HepG2 (cell line): ENCODE results near the gene GNA15. TPM values are rescaled to one million over a fixed set of nuclear protein-coding genes. Genes with fewer than 3 reads are reported as not detected.

ENCODE experiments used
- DMAP1 ChIP-seq: IDR thresholded peaks from 2 replicates; pipeline ENCODE4 v1.6.1; 2016
- KIAA2018 ChIP-seq: sonication (generic); formaldehyde crosslinking; IDR thresholded peaks from 2 replicates; pipeline ENCODE4 v1.5.0; 2020; ENCODE audit warnings: mild to moderate bottlenecking, missing genetic modification reagents, borderline replicate concordance
- SALL1 ChIP-seq: sonication (generic); formaldehyde crosslinking; IDR thresholded peaks from 2 replicates; pipeline ENCODE4 v1.8.0; 2022; ENCODE audit warnings: mild to moderate bottlenecking, missing genetic modification reagents
- SMARCE1 ChIP-seq: fragments of 450-650 bp; IDR thresholded peaks from 2 replicates; pipeline ENCODE4 v1.6.1; 2017; ENCODE audit warnings: borderline replicate concordance
- ZNF142 ChIP-seq: sonication (generic); formaldehyde crosslinking; IDR thresholded peaks from 2 replicates; pipeline ENCODE4 v1.4.0; 2020; ENCODE audit warnings: missing genetic modification reagents
- ZNF317 ChIP-seq: sonication (generic); formaldehyde crosslinking; IDR thresholded peaks from 2 replicates; pipeline ENCODE4 v1.5.0; 2020; ENCODE audit warnings: mild to moderate bottlenecking, missing genetic modification reagents
- ZNF512B ChIP-seq: sonication (generic); formaldehyde crosslinking; IDR thresholded peaks from 2 replicates; pipeline ENCODE4 v1.5.1; 2020; ENCODE audit warnings: missing genetic modification reagents, mild to moderate bottlenecking, borderline replicate concordance
- ZNF598 ChIP-seq: sonication (generic); formaldehyde crosslinking; IDR thresholded peaks from 2 replicates; pipeline ENCODE4 v1.5.1; 2020; ENCODE audit warnings: mild to moderate bottlenecking, missing genetic modification reagents, borderline replicate concordance
- ZNF770 ChIP-seq: sonication (generic); formaldehyde crosslinking; IDR thresholded peaks from 2 replicates; pipeline ENCODE4 v1.5.0; 2020; ENCODE audit warnings: mild to moderate bottlenecking, missing genetic modification reagents
- polyA plus RNA-seq, 8 experiments: library from polyadenylated mRNA; depleted of rRNA in 3 of 8; stranded (reverse) in 7 of 8; unstranded in 1 of 8; fragments of >200 nt; fragmentation: Illumina TruSeq in 4 of 8; extraction: Trizol in 4 of 8; gene quantifications; 2 replicates each; pipeline versions ENCODE4 v1.2.1 to v1.2.3, GENCODE V29; 2011 to 2016; ENCODE audit warnings: low read depth in 4 of 8, missing spikeins in 1 of 8, mixed read lengths in 1 of 8; ENCODE audit not compliant: insufficient read depth in 1 of 8
- total RNA-seq, 5 experiments: library from RNA; depleted of rRNA; stranded (reverse); fragments of >200 nt; fragmentation: Illumina TruSeq; extraction: Trizol; gene quantifications; 2 replicates each; pipeline ENCODE4 v1.2.3, GENCODE V29; 2016; ENCODE audit warnings: low read depth in 1 of 5

GNA15 gene
- total and polyA plus RNA-seq, 2 of the 13 experiments (the other 11 are each of a cell fraction or from before 2014, with no cell fraction given): not detected

- TF ChIP-seq ZNF512B (no peak), ZNF770 (CRISPR knock-in tag) (no peak), KIAA2018 (CRISPR knock-in tag) (no peak), SMARCE1 (no peak), ZNF142 (CRISPR knock-in tag) (no peak), ZNF317 (CRISPR knock-in tag) (no peak), SALL1 (CRISPR knock-in tag) (no peak), ZNF598 (CRISPR knock-in tag) (no peak), DMAP1 (CRISPR knock-in tag) (no peak)
Observed at GRCh38 chr19:3210347-3211017, 74.6 kb downstream of the GNA15 start (continued).
